SK-N-MC (cell line): ENCODE measurements around the gene OR1N1.

Experiments used
- EZH2 ChIP-seq: fragments of 200-600 bp; sonication (generic); IDR thresholded peaks from one replicate; pipeline ENCODE4 v1.6.1; 2017; ENCODE audit warnings: antibody characterized with exemption
- POLR2AphosphoS5 ChIP-seq: IDR thresholded peaks from 2 replicates; pipeline ENCODE4 v1.6.1; 2012; ENCODE audit warnings: mild to moderate bottlenecking, low read depth, low read length, borderline replicate concordance

DNA sequence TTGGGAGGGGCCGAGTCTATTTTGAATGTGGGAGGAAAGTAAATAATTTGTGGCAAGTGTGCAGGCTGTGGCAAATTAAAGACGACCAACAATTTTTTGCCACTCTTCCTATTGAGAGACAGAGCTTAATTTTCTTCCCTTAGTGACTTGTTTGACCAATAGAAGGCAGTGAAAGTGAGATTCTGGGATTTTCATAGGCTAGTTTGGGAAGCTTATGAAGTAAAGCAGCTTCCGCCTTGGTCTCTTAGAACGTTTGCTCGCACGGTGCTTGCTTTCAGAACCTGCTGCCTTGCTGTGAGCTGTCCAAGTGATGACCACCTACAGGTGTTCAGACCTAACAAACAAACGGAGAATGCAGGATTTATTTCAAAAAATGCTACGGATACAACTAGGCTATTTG, 19.1 kb upstream of the OR1N1 start:
- no peak for TF ChIP-seq POLR2AphosphoS5
- no peak for TF ChIP-seq EZH2
